CD4-positive, alpha-beta T cell (primary cell): Measurements from ENCODE around the gene COL18A1. TPM values are rescaled to one million over a fixed set of nuclear protein-coding genes. Genes with fewer than 3 reads are reported as not detected.

Experiments
- ATAC-seq: fragments of 200-7000 bp; cut with Tn5 transposase; one replicate; pipeline ENCODE4 v1.10.0; 2022; ENCODE audit warnings: mild to moderate bottlenecking; ENCODE audit not compliant: poor library complexity
- CTCF ChIA-PET: fragments of 350-600 bp; sonication (Branson Sonifier 250); formaldehyde crosslinking; loops from one replicate; lab custom pipeline; 2021; ENCODE audit warnings: antibody characterized with exemption, inconsistent platforms; lab: Charles Lee
- POLR2A ChIA-PET: fragments of 350-600 bp; sonication (Branson Sonifier 250); formaldehyde crosslinking; loops from one replicate; lab custom pipeline; 2021; ENCODE audit warnings: antibody characterized with exemption, inconsistent platforms; lab: Charles Lee
- DNase-seq, 14 experiments: peaks; one replicate each; pipeline ENCODE4 v3.0.0-alpha.2; 2013 to 2020; ENCODE audit warnings: mixed read lengths in 2 of 14
- H3K27ac ChIP-seq, 2 donors: one replicate each; pipeline versions ENCODE4 v1.5.1 to v1.7.0; 2013; ENCODE audit warnings: low read length in 2 of 2, low read depth in 1 of 2, mild to moderate bottlenecking in 1 of 2
- H3K27me3 ChIP-seq, 2 experiments: 1 replicate in 1 of 2; 2 replicates in 1 of 2; pipeline versions ENCODE4 v1.6.1 to v1.7.0; 2013; ENCODE audit warnings: low read length in 2 of 2, control low read depth in 1 of 2, mild to moderate bottlenecking in 1 of 2, moderate library complexity in 1 of 2; ENCODE audit not compliant: insufficient read depth in 2 of 2, control insufficient read depth in 1 of 2
- H3K36me3 ChIP-seq: one replicate; pipeline ENCODE4 v1.6.1; 2013; ENCODE audit warnings: low read length, control low read depth; ENCODE audit not compliant: insufficient read depth
- H3K4me1 ChIP-seq: one replicate; pipeline ENCODE4 v1.6.1; 2013; ENCODE audit warnings: low read length, control low read depth; ENCODE audit not compliant: insufficient read depth
- H3K4me3 ChIP-seq: one replicate; pipeline ENCODE4 v1.5.1; 2013; ENCODE audit warnings: mild to moderate bottlenecking, low read length, moderate library complexity
- H3K9me3 ChIP-seq, 2 experiments: 1 replicate in 1 of 2; 2 replicates in 1 of 2; pipeline versions ENCODE4 v1.6.1 to v1.7.0; 2013; ENCODE audit warnings: low read length in 2 of 2, mild to moderate bottlenecking in 2 of 2, control low read depth in 1 of 2, moderate library complexity in 1 of 2; ENCODE audit not compliant: control insufficient read depth in 1 of 2, insufficient read depth in 1 of 2
- H3K27ac Mint-ChIP-seq: one replicate; pipeline ENCODE4 v1.8.0; 2020; ENCODE audit warnings: mixed read lengths
- H3K27me3 Mint-ChIP-seq: one replicate; pipeline ENCODE4 v1.8.0; 2021; ENCODE audit warnings: mixed read lengths
- H3K36me3 Mint-ChIP-seq: one replicate; pipeline ENCODE4 v1.8.0; 2021; ENCODE audit warnings: low read depth, mixed read lengths
- H3K4me1 Mint-ChIP-seq: one replicate; pipeline ENCODE4 v1.8.0; 2021; ENCODE audit warnings: low read depth, mixed read lengths
- H3K4me3 Mint-ChIP-seq: one replicate; pipeline ENCODE4 v1.8.0; 2020; ENCODE audit warnings: mild to moderate bottlenecking, mixed read lengths
- H3K9me3 Mint-ChIP-seq: one replicate; pipeline ENCODE4 v1.8.0; 2020; ENCODE audit warnings: mixed read lengths
- intact Hi-C, 2 experiments: fragments of 100-400 bp; cut with DNase I in 1 of 2; cut with micrococcal nuclease in 1 of 2; formaldehyde crosslinking; loops; one replicate each; pipeline versions ENCODE4 v1.15.1 to v1.9.0; 2023 to 2025; cut with DNase I, micrococcal nuclease
- total RNA-seq, 174 experiments: library from RNA in 2 of 174; stranded (reverse) in 2 of 174; gene quantifications; one replicate each; pipeline ENCODE4 v1.2.3 and lab custom pipeline; 2021 to 2026
- TF ChIP-seq, protein P1 (sequence below): fragments of 200-600 bp; IDR thresholded peaks from one replicate; pipeline ENCODE4 v1.8.0; 2022; ENCODE audit warnings: antibody characterized with exemption, mild to moderate bottlenecking

COL18A1 gene
- total RNA-seq, 2 experiments from 2014 or later = 15.2 to 16.0 TPM

DNA sequence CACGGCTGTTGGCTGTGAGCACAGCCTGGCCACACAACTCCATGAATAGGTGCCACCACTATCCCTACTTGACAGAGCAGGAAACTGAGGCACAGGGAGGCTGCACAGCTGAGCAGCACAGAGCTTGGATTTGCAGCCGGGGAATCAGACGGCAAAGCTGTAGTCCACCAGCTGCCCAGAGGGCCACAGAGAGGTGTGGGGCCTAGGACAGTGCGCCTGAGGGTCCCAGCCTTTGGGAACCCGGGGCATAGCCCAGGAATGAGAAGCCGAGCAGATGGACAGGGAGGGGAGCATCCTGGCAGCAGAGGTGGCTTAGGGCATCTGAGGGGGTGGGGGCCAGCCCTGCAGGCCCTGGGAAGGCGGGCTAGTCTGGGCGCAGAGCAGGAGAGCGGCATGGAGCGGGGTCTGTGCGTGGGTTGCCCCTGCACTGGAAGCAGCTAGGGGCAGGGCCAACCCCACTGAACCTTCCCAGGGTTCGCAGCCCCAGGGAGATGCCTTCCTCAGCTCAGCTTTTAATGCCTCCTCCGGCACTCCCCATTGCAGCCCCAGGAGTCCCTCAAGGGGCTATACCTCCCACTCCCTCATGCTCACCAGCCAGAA, 46.2 kb upstream of the COL18A1 start:
- H3K4me3 Mint-ChIP-seq = no peak overlapping the region
- Histone ChIP-seq H3K27me3 (peaks cover 0 to 10% of the 10 kb centered on the region in 2 experiments), H3K9me3 (no peaks in the 10 kb centered on the region), H3K4me3 (no peak overlapping the region), H3K36me3 (no peaks in the 10 kb centered on the region), H3K27ac (no peak overlapping the region), H3K4me1 (peaks cover 2% of the 10 kb centered on the region)
- no peak overlapping the region for H3K27ac Mint-ChIP-seq
- no peaks in the 10 kb centered on the region for H3K36me3 Mint-ChIP-seq
- H3K27me3 Mint-ChIP-seq = peaks cover 13% of the 10 kb centered on the region
- no peak for DNase-seq
- intact Hi-C loops = loop anchor here in 1 of 2 experiments (10.0 kb wide), 1 partner anchor 76 kb away; no protein-coding TSS in a partner anchor
- no peaks in the 10 kb centered on the region for H3K9me3 Mint-ChIP-seq
- ChIA-PET CTCF (no interaction called here), POLR2A (no interaction called here)
- TF ChIP-seq, protein P1, sequence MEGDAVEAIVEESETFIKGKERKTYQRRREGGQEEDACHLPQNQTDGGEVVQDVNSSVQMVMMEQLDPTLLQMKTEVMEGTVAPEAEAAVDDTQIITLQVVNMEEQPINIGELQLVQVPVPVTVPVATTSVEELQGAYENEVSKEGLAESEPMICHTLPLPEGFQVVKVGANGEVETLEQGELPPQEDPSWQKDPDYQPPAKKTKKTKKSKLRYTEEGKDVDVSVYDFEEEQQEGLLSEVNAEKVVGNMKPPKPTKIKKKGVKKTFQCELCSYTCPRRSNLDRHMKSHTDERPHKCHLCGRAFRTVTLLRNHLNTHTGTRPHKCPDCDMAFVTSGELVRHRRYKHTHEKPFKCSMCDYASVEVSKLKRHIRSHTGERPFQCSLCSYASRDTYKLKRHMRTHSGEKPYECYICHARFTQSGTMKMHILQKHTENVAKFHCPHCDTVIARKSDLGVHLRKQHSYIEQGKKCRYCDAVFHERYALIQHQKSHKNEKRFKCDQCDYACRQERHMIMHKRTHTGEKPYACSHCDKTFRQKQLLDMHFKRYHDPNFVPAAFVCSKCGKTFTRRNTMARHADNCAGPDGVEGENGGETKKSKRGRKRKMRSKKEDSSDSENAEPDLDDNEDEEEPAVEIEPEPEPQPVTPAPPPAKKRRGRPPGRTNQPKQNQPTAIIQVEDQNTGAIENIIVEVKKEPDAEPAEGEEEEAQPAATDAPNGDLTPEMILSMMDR = no peak
- no peak for ATAC-seq
- peaks cover 11% of the 10 kb centered on the region for H3K4me1 Mint-ChIP-seq

DNA sequence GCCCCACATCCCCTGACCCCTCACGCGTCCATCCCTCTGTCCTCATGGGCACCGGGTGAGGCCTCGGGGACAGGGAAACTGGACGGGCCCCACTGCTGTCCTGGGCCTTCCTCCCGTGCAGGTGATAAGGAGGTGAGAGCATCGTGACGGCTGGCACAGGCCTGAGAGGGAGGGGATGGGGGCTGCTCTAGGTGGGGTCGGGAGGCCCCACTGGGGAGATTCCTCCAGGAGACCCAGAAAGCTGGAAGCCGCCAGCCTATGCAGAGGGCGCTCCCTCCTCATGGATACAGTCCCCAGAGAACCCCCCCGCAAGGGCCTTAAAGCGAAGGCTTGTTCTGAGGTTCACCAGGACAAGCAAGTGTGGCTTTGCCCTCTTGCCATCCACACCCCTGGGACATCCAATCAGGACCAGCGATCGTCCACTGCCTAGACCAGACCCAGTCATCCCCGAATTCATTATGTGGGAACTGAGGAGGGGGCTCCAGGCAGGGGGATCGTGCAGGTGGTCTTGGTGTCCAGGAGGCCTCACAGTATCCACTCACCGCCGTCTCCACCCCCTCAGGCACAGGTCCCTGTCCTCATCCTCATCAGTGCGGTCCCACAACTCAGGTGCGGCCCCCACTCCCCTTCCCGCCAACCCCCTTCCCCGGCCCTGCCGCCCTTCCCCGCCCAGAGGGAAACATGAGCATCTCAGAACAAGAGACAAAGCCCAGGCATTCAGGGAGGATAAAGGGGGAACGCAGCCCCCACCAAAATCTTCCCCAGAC, 45.3 kb upstream of the COL18A1 start:
- Histone ChIP-seq H3K27ac (no peak overlapping the region), H3K4me3 (no peak overlapping the region), H3K27me3 (peaks cover 0 to 10% of the 10 kb centered on the region in 2 experiments), H3K36me3 (no peaks in the 10 kb centered on the region), H3K4me1 (peaks cover 3% of the 10 kb centered on the region), H3K9me3 (no peaks in the 10 kb centered on the region)
- Mint-ChIP-seq H3K4me1 (peaks cover 15% of the 10 kb centered on the region), H3K27ac (no peak overlapping the region), H3K9me3 (no peaks in the 10 kb centered on the region), H3K36me3 (no peaks in the 10 kb centered on the region), H3K4me3 (no peak overlapping the region), H3K27me3 (peaks cover 17% of the 10 kb centered on the region)
- TF ChIP-seq, protein P1 = no peak
- no peak for DNase-seq
- ChIA-PET CTCF (no interaction called here), POLR2A (no interaction called here)
- intact Hi-C loops = loop anchor here in 1 of 2 experiments (10.0 kb wide), 1 partner anchor 75 kb away; no protein-coding TSS in a partner anchor
- ATAC-seq = no peak

DNA sequence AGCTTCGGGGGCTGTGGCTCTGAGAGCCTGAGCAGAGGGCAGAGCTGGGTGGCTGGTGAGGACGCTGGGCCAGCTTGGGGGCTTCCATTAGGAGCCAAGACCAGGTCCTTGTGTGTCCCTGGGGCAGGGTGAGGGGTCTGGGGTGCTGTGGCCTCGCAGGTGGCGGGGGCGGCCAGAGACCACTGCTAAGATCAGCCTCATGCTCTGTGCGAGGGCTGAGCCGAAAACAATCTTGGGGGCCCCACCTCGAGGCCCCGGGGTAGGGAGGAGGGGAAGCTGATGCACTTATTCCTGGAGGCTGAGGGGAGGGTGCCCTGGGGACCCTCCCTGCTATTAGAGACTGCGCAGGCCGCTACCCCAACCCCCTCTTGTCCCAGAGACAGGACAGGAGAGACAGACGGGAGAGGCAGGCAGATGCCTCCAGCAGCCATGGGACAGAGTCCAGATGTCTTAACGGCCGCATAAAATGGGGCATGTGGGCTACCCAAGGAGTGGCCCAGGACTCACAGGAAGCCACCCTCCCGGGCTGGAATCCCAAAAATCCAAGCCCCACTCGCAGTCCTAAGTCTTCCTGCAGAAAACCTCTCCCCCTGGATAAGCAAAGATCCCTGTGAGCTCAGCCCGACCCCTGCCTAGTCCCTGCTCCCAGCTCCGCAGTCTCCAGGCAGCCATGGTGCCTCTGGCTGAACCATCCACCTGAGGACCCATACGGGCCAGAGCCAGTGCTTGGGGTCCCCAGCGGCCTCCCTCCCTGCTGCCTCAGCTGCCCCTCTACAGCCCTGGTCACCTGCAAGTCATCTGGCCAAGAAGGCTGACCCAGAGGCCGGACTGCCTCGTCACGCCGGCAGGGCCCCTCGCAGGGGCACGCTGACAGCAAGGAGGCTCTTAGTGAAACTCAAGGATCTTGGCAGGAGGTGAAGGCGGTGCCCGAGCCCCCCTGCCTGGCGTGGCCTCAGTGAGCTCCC, 43.6 kb upstream of the COL18A1 start:
- ATAC-seq (no peak), DNase-seq (no peak)
- peaks cover 3% of the 10 kb centered on the region for H3K4me1 ChIP-seq
- H3K4me1 Mint-ChIP-seq = peaks cover 4% of the 10 kb centered on the region
- H3K27ac ChIP-seq = no peak overlapping the region
- H3K9me3 ChIP-seq = no peaks in the 10 kb centered on the region
- intact Hi-C loops = no loop called here
- H3K27me3 ChIP-seq = peaks cover 0 to 4% of the 10 kb centered on the region in 2 experiments
- no peaks in the 10 kb centered on the region for H3K9me3 Mint-ChIP-seq
- H3K4me3 Mint-ChIP-seq = no peak overlapping the region
- no peak overlapping the region for H3K27ac Mint-ChIP-seq
- H3K4me3 ChIP-seq = no peak overlapping the region
- H3K36me3 Mint-ChIP-seq = no peaks in the 10 kb centered on the region
- H3K36me3 ChIP-seq = no peaks in the 10 kb centered on the region
- TF ChIP-seq, protein P1 = no peak
- H3K27me3 Mint-ChIP-seq = peaks cover 10% of the 10 kb centered on the region
- POLR2A ChIA-PET = no interaction called here
- CTCF ChIA-PET = no interaction called here
